Liver (tissue), 9 donors: ENCODE results near the gene ZNF488. TPM values are rescaled to one million over a fixed set of nuclear protein-coding genes. Genes with fewer than 3 reads are reported as not detected.

Experiments
- DNase-seq: peaks from one replicate; pipeline ENCODE4 v3.0.0-alpha.2; 2017; ENCODE audit warnings: low spot score
- H3K27ac ChIP-seq, 2 donors: one replicate each; pipeline ENCODE4 v1.7.0; 2013; ENCODE audit warnings: inconsistent platforms in 2 of 2, low read length in 2 of 2, control low read depth in 1 of 2, low read depth in 1 of 2, mild to moderate bottlenecking in 1 of 2
- H3K27me3 ChIP-seq, 4 donors: one replicate each; pipeline versions ENCODE4 v1.6.1 to v1.7.0; 2013; ENCODE audit warnings: low read length in 3 of 4, inconsistent platforms in 1 of 4, mild to moderate bottlenecking in 1 of 4, moderate library complexity in 1 of 4; ENCODE audit not compliant: control insufficient read depth in 4 of 4, insufficient read depth in 4 of 4
- H3K36me3 ChIP-seq, 4 donors: one replicate each; pipeline versions ENCODE4 v1.6.1 to v1.7.0; 2013; ENCODE audit warnings: low read length in 3 of 4, mild to moderate bottlenecking in 3 of 4, low read depth in 1 of 4, moderate library complexity in 1 of 4; ENCODE audit not compliant: control insufficient read depth in 4 of 4, insufficient read depth in 3 of 4
- H3K4me1 ChIP-seq, 4 donors: one replicate each; pipeline versions ENCODE4 v1.6.1 to v1.7.0; 2013; ENCODE audit warnings: low read length in 3 of 4, mild to moderate bottlenecking in 3 of 4, moderate library complexity in 1 of 4; ENCODE audit not compliant: control insufficient read depth in 4 of 4, insufficient read depth in 4 of 4
- H3K4me3 ChIP-seq, 3 donors: one replicate each; pipeline versions ENCODE4 v1.6.1 to v1.7.0; 2013; ENCODE audit warnings: low read length in 3 of 3, control low read depth in 1 of 3, low read depth in 1 of 3, mild to moderate bottlenecking in 1 of 3
- H3K9ac ChIP-seq, 2 donors: one replicate each; pipeline ENCODE4 v1.7.0; 2013; ENCODE audit warnings: low read length in 2 of 2, mild to moderate bottlenecking in 2 of 2, moderate library complexity in 2 of 2, control low read depth in 1 of 2, low read depth in 1 of 2
- H3K9me3 ChIP-seq, 4 donors: one replicate each; pipeline versions ENCODE4 v1.6.1 to v1.7.0; 2013; ENCODE audit warnings: low read length in 3 of 4; ENCODE audit not compliant: control insufficient read depth in 4 of 4
- CTCF ChIP-seq: fragments of 150-350 bp; IDR thresholded peaks from 2 replicates; pipeline ENCODE4 v1.5.1; 2017; ENCODE audit warnings: improper control_type of control experiment, low read depth, low read length; ENCODE audit not compliant: missing input control
- EGR1 ChIP-seq, 2 donors: IDR thresholded peaks; 2 replicates each; pipeline ENCODE4 v1.6.1; 2016 to 2018; ENCODE audit warnings: antibody characterized with exemption in 2 of 2, low read depth in 2 of 2
- FOXA1 ChIP-seq: IDR thresholded peaks from 2 replicates; pipeline ENCODE4 v1.6.1; 2016; ENCODE audit warnings: antibody characterized with exemption
- FOXA2 ChIP-seq: IDR thresholded peaks from 2 replicates; pipeline ENCODE4 v1.6.1; 2016; ENCODE audit warnings: antibody characterized with exemption
- GABPA ChIP-seq, 2 donors: IDR thresholded peaks in 1 of 2; conservative IDR thresholded peaks in 1 of 2; 2 replicates each; pipeline ENCODE4 v1.6.1; 2016; ENCODE audit warnings: antibody characterized with exemption in 2 of 2, mild to moderate bottlenecking in 1 of 2, moderate library complexity in 1 of 2
- HNF4A ChIP-seq, 2 donors: conservative IDR thresholded peaks; 2 replicates each; pipeline ENCODE4 v1.6.1; 2016; ENCODE audit warnings: antibody characterized with exemption in 2 of 2, mild to moderate bottlenecking in 2 of 2
- HNF4G ChIP-seq: IDR thresholded peaks from 2 replicates; pipeline ENCODE4 v1.6.1; 2016; ENCODE audit warnings: antibody characterized with exemption
- JUND ChIP-seq, 2 donors: IDR thresholded peaks; 2 replicates each; pipeline ENCODE4 v1.6.1; 2016; ENCODE audit warnings: antibody characterized with exemption in 2 of 2
- RAD21 ChIP-seq, 2 donors: IDR thresholded peaks; 2 replicates each; pipeline ENCODE4 v1.6.1; 2016; ENCODE audit warnings: antibody characterized with exemption in 2 of 2, mild to moderate bottlenecking in 2 of 2
- RXRA ChIP-seq, 2 donors: IDR thresholded peaks; 2 replicates each; pipeline ENCODE4 v1.6.1; 2017 to 2018; ENCODE audit warnings: antibody characterized with exemption in 2 of 2, mild to moderate bottlenecking in 1 of 2
- SP1 ChIP-seq: IDR thresholded peaks from 2 replicates; pipeline ENCODE4 v1.6.1; 2018; ENCODE audit warnings: antibody characterized with exemption, mild to moderate bottlenecking
- TAF1 ChIP-seq: conservative IDR thresholded peaks from 2 replicates; pipeline ENCODE4 v1.6.1; 2016; ENCODE audit warnings: antibody characterized with exemption, mild to moderate bottlenecking
- YY1 ChIP-seq: IDR thresholded peaks from 2 replicates; pipeline ENCODE4 v1.6.1; 2016; ENCODE audit warnings: antibody characterized with exemption, mild to moderate bottlenecking
- WGBS: extraction: QIAGEN DNeasy Blood & Tissue Kit; methylation state at CpG from one replicate; pipeline ENCODE4 v1.1.7; 2013; 5-methylcytosine and 5-hydroxymethylcytosine counted together
- polyA plus RNA-seq, 2 donors: library from polyadenylated mRNA; stranded (reverse) in 1 of 2; unstranded in 1 of 2; fragments of 200-250 nt in 1 of 2; fragments of >200 nt in 1 of 2; fragmentation: Nextera tagmentation in 1 of 2; extraction: Ambion mirVana in 1 of 2; gene quantifications; one replicate each; pipeline versions ENCODE4 v1.2.1 to v1.2.3, GENCODE V29; 2013 to 2015
- total RNA-seq, 2 donors: library from RNA; depleted of rRNA; stranded (reverse); fragments of >200 nt; gene quantifications; one replicate each; pipeline ENCODE4 v1.2.3, GENCODE V29; 2014
- TF ChIP-seq, protein P1 (sequence below): IDR thresholded peaks from 2 replicates; pipeline ENCODE4 v1.6.1; 2016; ENCODE audit warnings: antibody characterized with exemption
- TF ChIP-seq, protein P2 (sequence below): IDR thresholded peaks from 2 replicates; pipeline ENCODE4 v1.6.1; 2016; ENCODE audit warnings: antibody characterized with exemption
- TF ChIP-seq, protein P3 (sequence below): IDR thresholded peaks from 2 replicates; pipeline ENCODE4 v1.6.1; 2016; ENCODE audit warnings: antibody characterized with exemption
- donor health status: healthy.
- donor health status: healthy.
- donor health status: healthy.
- donor health status: healthy.
- donor health status: healthy.

ZNF488 gene
- total and polyA plus RNA-seq, 4 donors: 0.02 to 0.09 TPM; not detected in 2

GRCh38 chr10:47353351-47353750 lies 30.7 kb downstream of the ZNF488 start:
- no peaks in the 10 kb centered on the region for H3K4me1 ChIP-seq
- H3K9me3 ChIP-seq: no peaks in the 10 kb centered on the region
- 88% methylated on average over 6 of the region's 6 CpGs for WGBS
- H3K9ac ChIP-seq: no peak overlapping the region
- H3K27me3 ChIP-seq: no peaks in the 10 kb centered on the region
- H3K27ac ChIP-seq: no peak overlapping the region
- H3K36me3 ChIP-seq: no peaks in the 10 kb centered on the region
- H3K4me3 ChIP-seq: no peak overlapping the region
- no peak for DNase-seq
- TF ChIP-seq YY1 (no peak), SP1 (no peak), JUND (IDR thresholded peaks at IDR 0.05) (no peak), RXRA (IDR thresholded peaks at IDR 0.05) (no peak), HNF4G (no peak), HNF4A (conservative IDR thresholded peaks at IDR 0.05) (no peak), CTCF (no peak), EGR1 (IDR thresholded peaks at IDR 0.05; ENCODE audit: low read depth in 2 of 2) (no peak)
- TF ChIP-seq, protein P1, sequence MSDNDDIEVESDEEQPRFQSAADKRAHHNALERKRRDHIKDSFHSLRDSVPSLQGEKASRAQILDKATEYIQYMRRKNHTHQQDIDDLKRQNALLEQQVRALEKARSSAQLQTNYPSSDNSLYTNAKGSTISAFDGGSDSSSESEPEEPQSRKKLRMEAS: no peak

DNA sequence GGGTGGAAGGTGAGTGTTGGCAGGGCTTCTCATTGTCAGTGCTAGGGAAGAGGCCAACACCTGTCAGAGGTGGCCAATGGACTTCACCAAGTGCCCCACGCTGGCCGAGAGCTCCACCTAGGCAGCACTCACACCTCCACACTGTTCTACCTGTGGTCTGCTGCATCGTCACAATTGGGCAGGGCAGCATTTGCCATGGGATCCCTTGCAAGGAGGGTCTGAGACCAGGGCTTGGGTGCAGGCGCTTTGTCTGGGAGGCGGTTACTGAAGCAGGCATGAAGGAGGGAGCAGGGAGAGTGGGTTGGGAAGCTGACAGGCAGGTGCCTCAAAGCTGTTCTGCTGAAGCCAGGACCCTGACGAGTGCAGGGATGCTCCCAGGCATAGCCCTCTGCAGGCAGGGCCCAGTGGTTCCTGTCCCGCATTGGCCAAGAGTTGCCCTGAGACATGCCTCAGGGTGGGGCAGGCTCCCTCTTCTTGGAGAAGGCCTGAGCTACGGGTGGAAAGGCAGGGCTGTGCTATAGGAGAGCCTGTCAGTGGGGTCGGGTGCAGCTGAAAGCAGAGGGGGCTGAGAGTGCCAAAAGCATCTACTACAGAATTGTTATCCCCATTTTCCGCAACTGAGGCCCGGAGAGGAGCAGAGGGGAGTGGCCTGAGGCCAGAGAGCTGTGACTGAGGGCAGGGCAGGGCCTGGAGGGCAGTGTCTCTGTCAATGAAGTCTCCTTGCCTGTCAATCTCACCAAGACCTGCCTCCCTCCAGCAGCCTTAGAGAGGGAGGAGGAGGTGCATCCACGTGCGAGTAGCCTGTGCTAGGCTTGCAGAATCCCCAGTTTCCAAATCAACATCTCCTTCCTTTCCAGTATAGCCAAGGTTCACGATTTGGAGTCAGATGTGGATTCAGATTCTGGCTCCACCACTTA lies 31.9 kb downstream of the ZNF488 start:
- Histone ChIP-seq H3K36me3 (no peaks in the 10 kb centered on the region), H3K27ac (no peak overlapping the region), H3K27me3 (no peaks in the 10 kb centered on the region), H3K9me3 (no peaks in the 10 kb centered on the region), H3K4me1 (no peaks in the 10 kb centered on the region), H3K4me3 (no peak overlapping the region), H3K9ac (no peak overlapping the region)
- TF ChIP-seq, protein P2, sequence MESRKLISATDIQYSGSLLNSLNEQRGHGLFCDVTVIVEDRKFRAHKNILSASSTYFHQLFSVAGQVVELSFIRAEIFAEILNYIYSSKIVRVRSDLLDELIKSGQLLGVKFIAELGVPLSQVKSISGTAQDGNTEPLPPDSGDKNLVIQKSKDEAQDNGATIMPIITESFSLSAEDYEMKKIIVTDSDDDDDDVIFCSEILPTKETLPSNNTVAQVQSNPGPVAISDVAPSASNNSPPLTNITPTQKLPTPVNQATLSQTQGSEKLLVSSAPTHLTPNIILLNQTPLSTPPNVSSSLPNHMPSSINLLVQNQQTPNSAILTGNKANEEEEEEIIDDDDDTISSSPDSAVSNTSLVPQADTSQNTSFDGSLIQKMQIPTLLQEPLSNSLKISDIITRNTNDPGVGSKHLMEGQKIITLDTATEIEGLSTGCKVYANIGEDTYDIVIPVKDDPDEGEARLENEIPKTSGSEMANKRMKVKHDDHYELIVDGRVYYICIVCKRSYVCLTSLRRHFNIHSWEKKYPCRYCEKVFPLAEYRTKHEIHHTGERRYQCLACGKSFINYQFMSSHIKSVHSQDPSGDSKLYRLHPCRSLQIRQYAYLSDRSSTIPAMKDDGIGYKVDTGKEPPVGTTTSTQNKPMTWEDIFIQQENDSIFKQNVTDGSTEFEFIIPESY: no peak
- TF ChIP-seq, protein P3, sequence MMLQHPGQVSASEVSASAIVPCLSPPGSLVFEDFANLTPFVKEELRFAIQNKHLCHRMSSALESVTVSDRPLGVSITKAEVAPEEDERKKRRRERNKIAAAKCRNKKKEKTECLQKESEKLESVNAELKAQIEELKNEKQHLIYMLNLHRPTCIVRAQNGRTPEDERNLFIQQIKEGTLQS: no peak
- no peak for TF ChIP-seq RAD21 (IDR thresholded peaks at IDR 0.05)
- TF ChIP-seq FOXA2: no peak
- no peak for TF ChIP-seq RXRA (IDR thresholded peaks at IDR 0.05)
- no peak for TF ChIP-seq HNF4G
- no peak for TF ChIP-seq FOXA1
- TF ChIP-seq, protein P1: no peak
- no peak for TF ChIP-seq JUND (IDR thresholded peaks at IDR 0.05)
- no peak for TF ChIP-seq GABPA (IDR thresholded peaks at IDR 0.05 in 1 of 2, conservative IDR thresholded peaks at IDR 0.05 in 1 of 2)
- TF ChIP-seq TAF1: no peak
- TF ChIP-seq SP1: no peak
- TF ChIP-seq CTCF: no peak
- no peak for TF ChIP-seq HNF4A (conservative IDR thresholded peaks at IDR 0.05)
- DNase-seq: no peak
- WGBS: 87% methylated on average over 14 of the region's 14 CpGs
